Urinary bladder (tissue), 4 donors: ENCODE measurements around the gene PIGR. TPM values are rescaled to one million over a fixed set of nuclear protein-coding genes. Genes with fewer than 3 reads are reported as not detected.

Experiments used
- DNase-seq: peaks from one replicate; pipeline ENCODE4 v3.0.0-alpha.2; 2015; ENCODE audit errors: extremely low spot score
- H3K27ac ChIP-seq: one replicate; pipeline ENCODE4 v1.5.1; 2013; ENCODE audit warnings: low read depth, mild to moderate bottlenecking, moderate library complexity
- H3K36me3 ChIP-seq: one replicate; pipeline ENCODE4 v1.6.1; 2013; ENCODE audit warnings: mild to moderate bottlenecking, moderate library complexity; ENCODE audit not compliant: insufficient read depth
- H3K4me1 ChIP-seq: one replicate; pipeline ENCODE4 v1.6.1; 2013; ENCODE audit warnings: mild to moderate bottlenecking, moderate library complexity; ENCODE audit not compliant: insufficient read depth
- H3K4me3 ChIP-seq: one replicate; pipeline ENCODE4 v1.5.1; 2013; ENCODE audit warnings: low read depth, low read length
- WGBS: extraction: QIAGEN DNeasy Blood & Tissue Kit; methylation state at CpG from one replicate; pipeline ENCODE4 v1.1.7; 2013; 5-methylcytosine and 5-hydroxymethylcytosine counted together
- polyA plus RNA-seq: library from polyadenylated mRNA; stranded (reverse); fragments of 200-250 nt; gene quantifications from one replicate; pipeline ENCODE4 v1.2.3, GENCODE V29; 2013
- total RNA-seq: library from RNA; depleted of rRNA; stranded (reverse); fragments of >200 nt; gene quantifications from one replicate; pipeline ENCODE4 v1.2.3, GENCODE V29; 2014
- donor health status: healthy with polysubstance abuse.
- donor health status: healthy.

Gene PIGR
- total and polyA plus RNA-seq, 2 donors, result 2.3 to 27.5 TPM

GRCh38 chr1:206892351-206892984 lies 53.8 kb downstream of the PIGR start:
- Histone ChIP-seq H3K4me1 (no peaks in the 10 kb centered on the region), H3K4me3 (no peak overlapping the region), H3K27ac (no peak overlapping the region), H3K36me3 (no peaks in the 10 kb centered on the region)
- WGBS, result 83% methylated on average over 3 of the region's 3 CpGs
- DNase-seq, result no peak

DNA sequence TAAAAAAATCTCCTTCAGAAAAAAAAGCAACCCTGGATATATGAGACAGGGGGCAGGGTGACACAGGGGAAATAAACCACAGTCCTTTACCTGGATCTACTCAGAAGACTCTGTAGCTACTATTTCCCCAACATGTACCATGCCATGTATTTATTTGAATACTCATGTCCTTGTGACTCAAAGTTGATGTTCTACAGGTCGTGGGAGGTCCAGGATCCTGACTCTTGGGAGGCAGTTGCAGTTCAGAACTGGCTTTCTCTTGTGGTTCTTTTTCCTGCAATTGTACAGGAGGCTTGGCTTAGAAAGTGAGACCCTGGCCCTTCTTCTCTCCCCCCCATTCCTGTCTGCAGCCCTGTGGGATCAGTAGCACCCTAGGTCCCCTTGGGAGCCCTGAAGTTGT lies 54.9 kb downstream of the PIGR start:
- WGBS, result 72% methylated on average over 1 of the region's 1 CpG
- no peak for DNase-seq
- H3K4me3 ChIP-seq, result no peak overlapping the region
- H3K27ac ChIP-seq, result no peak overlapping the region
- H3K4me1 ChIP-seq, result no peaks in the 10 kb centered on the region
- H3K36me3 ChIP-seq, result no peaks in the 10 kb centered on the region

- Histone ChIP-seq H3K4me3 (no peak overlapping the region), H3K36me3 (no peaks in the 10 kb centered on the region), H3K27ac (no peak overlapping the region), H3K4me1 (no peaks in the 10 kb centered on the region)
- 53% methylated on average over 15 of the region's 15 CpGs for WGBS
- DNase-seq, result no peak
These were observed 55.9 kb downstream of the PIGR start for GRCh38 chr1:206890125-206891060.

GRCh38 chr1:206887701-206888100 lies 58.6 kb downstream of the PIGR start:
- H3K4me3 ChIP-seq, result no peak overlapping the region
- WGBS, result 56% methylated on average over 4 of the region's 4 CpGs
- H3K36me3 ChIP-seq, result no peaks in the 10 kb centered on the region
- no peak for DNase-seq
- H3K27ac ChIP-seq, result no peak overlapping the region
- no peaks in the 10 kb centered on the region for H3K4me1 ChIP-seq

DNA sequence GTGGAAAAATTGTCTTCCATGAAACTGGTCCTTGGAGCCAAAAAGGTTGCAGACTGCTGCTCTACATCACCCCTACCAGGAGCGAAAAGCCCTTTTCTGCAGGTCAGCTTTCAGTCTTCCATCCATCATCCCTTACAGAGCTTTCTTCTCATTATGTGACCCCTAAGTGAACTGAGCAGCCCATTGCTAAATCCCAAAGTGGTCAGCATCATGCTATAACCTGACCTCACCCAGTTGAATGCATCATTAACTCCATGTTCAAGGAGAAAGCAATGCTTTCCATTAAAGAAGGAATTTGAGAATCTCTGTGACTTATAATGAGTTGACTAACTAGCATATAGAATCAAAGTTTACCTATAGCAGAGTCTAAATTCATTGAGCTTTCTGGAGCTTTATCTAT lies 59.4 kb downstream of the PIGR start:
- no peak overlapping the region for H3K27ac ChIP-seq
- no peak overlapping the region for H3K4me3 ChIP-seq
- H3K36me3 ChIP-seq, result no peaks in the 10 kb centered on the region
- WGBS, result 94% methylated on average over 1 of the region's 1 CpG
- H3K4me1 ChIP-seq, result no peaks in the 10 kb centered on the region
- no peak for DNase-seq

GRCh38 chr1:206885341-206886060 lies 60.8 kb downstream of the PIGR start:
- no peak overlapping the region for H3K4me3 ChIP-seq
- H3K27ac ChIP-seq, result no peak overlapping the region
- no peaks in the 10 kb centered on the region for H3K4me1 ChIP-seq
- 64% methylated on average over 3 of the region's 3 CpGs for WGBS
- no peaks in the 10 kb centered on the region for H3K36me3 ChIP-seq
- DNase-seq, result no peak

- Histone ChIP-seq H3K27ac (no peak overlapping the region), H3K36me3 (peaks cover 2% of the 10 kb centered on the region), H3K4me3 (no peak overlapping the region), H3K4me1 (no peaks in the 10 kb centered on the region)
- DNase-seq, result no peak
- WGBS, result 89% methylated on average over 2 of the region's 2 CpGs
These were observed 62.4 kb downstream of the PIGR start for GRCh38 chr1:206883876-206884275.

DNA sequence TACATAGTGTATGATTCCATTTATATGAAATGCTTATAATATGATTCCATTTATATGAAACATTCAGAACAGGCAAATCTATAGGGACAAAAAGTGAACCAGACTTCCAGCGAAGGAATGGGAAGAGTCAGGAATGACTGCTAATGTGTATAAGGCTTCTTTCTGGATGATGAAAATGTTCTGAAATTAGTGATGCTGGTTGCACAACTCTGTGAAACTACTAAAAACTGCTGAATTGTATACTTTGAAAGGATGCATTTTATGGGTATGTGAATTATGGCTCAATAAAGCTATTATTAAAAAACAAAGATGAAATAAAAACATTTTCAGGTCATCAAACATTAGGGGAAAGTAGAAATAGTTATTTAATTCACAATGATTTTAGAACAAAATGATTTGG lies 63.1 kb downstream of the PIGR start:
- Histone ChIP-seq H3K4me1 (no peaks in the 10 kb centered on the region), H3K36me3 (peaks cover 2% of the 10 kb centered on the region), H3K27ac (no peak overlapping the region), H3K4me3 (no peak overlapping the region)
- WGBS, result 95% methylated on average over 1 of the region's 1 CpG
- no peak for DNase-seq

DNA sequence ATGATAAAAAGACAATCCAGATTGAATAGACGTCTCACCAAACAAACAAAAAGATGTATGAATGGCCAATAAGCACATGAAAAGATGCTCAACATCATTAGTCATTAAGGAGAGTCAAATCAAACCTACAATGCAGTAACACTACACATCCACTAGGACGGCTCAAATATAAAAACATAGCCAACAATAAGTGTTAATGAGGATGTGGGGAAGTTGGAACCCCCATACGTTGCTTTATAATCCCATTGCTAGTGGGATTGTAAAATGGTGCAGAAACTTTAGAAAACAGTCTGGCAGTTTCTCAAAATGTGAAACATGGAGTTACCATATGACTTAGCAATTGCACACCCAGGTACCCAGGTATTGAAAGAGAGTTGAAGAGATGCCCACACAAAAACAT lies 63.7 kb downstream of the PIGR start:
- no peak for DNase-seq
- no peak overlapping the region for H3K27ac ChIP-seq
- 72% methylated on average over 3 of the region's 3 CpGs for WGBS
- peaks cover 2% of the 10 kb centered on the region for H3K36me3 ChIP-seq
- no peak overlapping the region for H3K4me3 ChIP-seq
- H3K4me1 ChIP-seq, result no peaks in the 10 kb centered on the region

GRCh38 chr1:206880314-206880713 lies 66.0 kb downstream of the PIGR start:
- DNase-seq, result no peak
- WGBS, result 75% methylated on average over 3 of the region's 3 CpGs
- Histone ChIP-seq H3K4me1 (no peaks in the 10 kb centered on the region), H3K36me3 (peaks cover 2% of the 10 kb centered on the region), H3K27ac (no peak overlapping the region), H3K4me3 (no peak overlapping the region)

Other genes starting within 250 kb of the PIGR start
- gene IL19, start 175.7 kb downstream of the PIGR start, total RNA-seq, result not detected
- not detected for gene IL19, start 175.7 kb downstream of the PIGR start, polyA plus RNA-seq
- gene IL10, start 174.0 kb downstream of the PIGR start, total RNA-seq, result 2.8 TPM
- gene IL10, start 174.0 kb downstream of the PIGR start, polyA plus RNA-seq, result 2.2 TPM
- not detected for gene IL20, start 80.8 kb downstream of the PIGR start, total RNA-seq
- not detected for gene IL20, start 80.8 kb downstream of the PIGR start, polyA plus RNA-seq
- not detected for gene IL24, start 49.0 kb downstream of the PIGR start, total RNA-seq
- gene IL24, start 49.0 kb downstream of the PIGR start, polyA plus RNA-seq, result 0.06 TPM
- 0.95 TPM for gene FCMR, start 24.5 kb downstream of the PIGR start, total RNA-seq
- 6.1 TPM for gene FCMR, start 24.5 kb downstream of the PIGR start, polyA plus RNA-seq
- not detected for gene FCAMR, start 24.0 kb upstream of the PIGR start, total RNA-seq
- gene FCAMR, start 24.0 kb upstream of the PIGR start, polyA plus RNA-seq, result not detected
- 6.2 TPM for gene C1orf116, start 86.3 kb upstream of the PIGR start, total RNA-seq
- gene C1orf116, start 86.3 kb upstream of the PIGR start, polyA plus RNA-seq, result 2.7 TPM
- 18.1 TPM for gene YOD1, start 104.7 kb upstream of the PIGR start, total RNA-seq
- 2.8 TPM for gene YOD1, start 104.7 kb upstream of the PIGR start, polyA plus RNA-seq
- gene PFKFB2, start 106.8 kb upstream of the PIGR start, total RNA-seq, result 9.3 TPM
- gene PFKFB2, start 106.8 kb upstream of the PIGR start, polyA plus RNA-seq, result 3.4 TPM
- gene C4BPB, start 142.4 kb upstream of the PIGR start, total RNA-seq, result 1.6 TPM
- 0.46 TPM for gene C4BPB, start 142.4 kb upstream of the PIGR start, polyA plus RNA-seq
- gene C4BPA, start 157.8 kb upstream of the PIGR start, total RNA-seq, result 0.95 TPM
- 0.91 TPM for gene C4BPA, start 157.8 kb upstream of the PIGR start, polyA plus RNA-seq